ENCODE measurements around the gene TMOD3. TPM values are rescaled to one million over a fixed set of nuclear protein-coding genes. Genes with fewer than 3 reads are reported as not detected.

Gene TMOD3
- total and polyA plus RNA-seq, 2 donors from 2014 or later, result 8.9 to 49.0 TPM

DNA sequence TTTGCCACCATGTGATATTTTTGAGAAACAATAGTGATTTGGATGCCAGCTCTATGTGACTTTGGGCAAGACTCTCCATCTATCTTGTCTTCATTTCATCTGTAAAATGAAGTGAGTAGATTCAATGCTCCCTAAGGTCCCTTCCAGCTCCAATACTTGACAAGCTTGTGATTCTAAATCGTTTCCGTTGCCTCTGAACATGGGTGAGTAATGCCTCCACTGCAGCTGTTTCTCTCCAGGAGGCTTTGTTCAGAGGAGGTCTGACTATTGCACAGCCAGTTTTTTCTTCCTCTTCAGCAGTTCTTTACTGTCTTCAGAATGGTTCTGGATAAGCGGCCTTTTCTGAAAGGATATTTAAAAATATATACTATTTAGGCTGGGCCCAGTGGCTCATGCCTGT is 14.8 kb upstream of the TMOD3 start:
- no peak overlapping the region for H3K9ac ChIP-seq (ENCODE audit: low read length in 3 of 3)
- no peak for DNase-seq
- H3K27ac ChIP-seq (ENCODE audit: low read depth in 2 of 2, low read length in 2 of 2), result no peak overlapping the region
- intact Hi-C loops (cut with DNase I), result no loop called here
- no peak for FAIRE-seq
- no peaks in the 10 kb centered on the region for H3K27me3 ChIP-seq (ENCODE audit: control insufficient read depth, insufficient read depth, low read length)
- peaks cover 0 to 5% (median 0%) of the 10 kb centered on the region in 3 donors for H3K4me1 ChIP-seq (ENCODE audit: control insufficient read depth in 2 of 3, insufficient read depth in 2 of 3, low read depth in 1 of 3, low read length in 3 of 3)
- H3K4me3 ChIP-seq (ENCODE audit: low read length in 3 of 3), result no peak overlapping the region
- no peaks in the 10 kb centered on the region for H3K9me3 ChIP-seq (ENCODE audit: control insufficient read depth in 2 of 3, insufficient read depth in 1 of 3, low read length in 3 of 3)
- no peaks in the 10 kb centered on the region for H3K36me3 ChIP-seq (ENCODE audit: control insufficient read depth in 2 of 3, insufficient read depth in 3 of 3, low read length in 3 of 3)
- TF ChIP-seq CTCF (IDR thresholded peaks at IDR 0.05; ENCODE audit: borderline replicate concordance, extremely low read depth, insufficient read depth), result no peak

- Histone ChIP-seq H3K4me1 (ENCODE audit: control insufficient read depth in 2 of 3, insufficient read depth in 2 of 3, low read depth in 1 of 3, low read length in 3 of 3) (peaks cover 0 to 5% (median 0%) of the 10 kb centered on the region in 3 donors), H3K9ac (ENCODE audit: low read length in 3 of 3) (no peak overlapping the region), H3K9me3 (ENCODE audit: control insufficient read depth in 2 of 3, insufficient read depth in 1 of 3, low read length in 3 of 3) (peaks cover 0 to 7% (median 5%) of the 10 kb centered on the region in 3 donors), H3K27me3 (ENCODE audit: control insufficient read depth, insufficient read depth, low read length) (no peaks in the 10 kb centered on the region), H3K27ac (ENCODE audit: low read depth in 2 of 2, low read length in 2 of 2) (no peak overlapping the region), H3K4me3 (ENCODE audit: low read length in 3 of 3) (no peak overlapping the region), H3K36me3 (ENCODE audit: control insufficient read depth in 2 of 3, insufficient read depth in 3 of 3, low read length in 3 of 3) (no peaks in the 10 kb centered on the region)
- no peak for TF ChIP-seq CTCF (IDR thresholded peaks at IDR 0.05; ENCODE audit: borderline replicate concordance, extremely low read depth, insufficient read depth)
- DNase-seq (no peak), FAIRE-seq (no peak)
- intact Hi-C loops (cut with DNase I), result no loop called here
Observed at GRCh38 chr15:51816611-51817010, 12.8 kb upstream of the TMOD3 start.

- Histone ChIP-seq H3K9ac (ENCODE audit: low read length in 3 of 3) (no peak overlapping the region), H3K27ac (ENCODE audit: low read depth in 2 of 2, low read length in 2 of 2) (no peak overlapping the region), H3K36me3 (ENCODE audit: control insufficient read depth in 2 of 3, insufficient read depth in 3 of 3, low read length in 3 of 3) (no peaks in the 10 kb centered on the region), H3K9me3 (ENCODE audit: control insufficient read depth in 2 of 3, insufficient read depth in 1 of 3, low read length in 3 of 3) (peaks cover 0 to 9% (median 5%) of the 10 kb centered on the region in 3 donors), H3K4me3 (ENCODE audit: low read length in 3 of 3) (no peak overlapping the region), H3K4me1 (ENCODE audit: control insufficient read depth in 2 of 3, insufficient read depth in 2 of 3, low read depth in 1 of 3, low read length in 3 of 3) (peaks cover 0 to 5% (median 0%) of the 10 kb centered on the region in 3 donors), H3K27me3 (ENCODE audit: control insufficient read depth, insufficient read depth, low read length) (no peaks in the 10 kb centered on the region)
- FAIRE-seq, result no peak
- intact Hi-C loops (cut with DNase I), result no loop called here
- no peak for TF ChIP-seq CTCF (IDR thresholded peaks at IDR 0.05; ENCODE audit: borderline replicate concordance, extremely low read depth, insufficient read depth)
- no peak for DNase-seq
Observed at GRCh38 chr15:51818150-51818549, 11.3 kb upstream of the TMOD3 start.

DNA sequence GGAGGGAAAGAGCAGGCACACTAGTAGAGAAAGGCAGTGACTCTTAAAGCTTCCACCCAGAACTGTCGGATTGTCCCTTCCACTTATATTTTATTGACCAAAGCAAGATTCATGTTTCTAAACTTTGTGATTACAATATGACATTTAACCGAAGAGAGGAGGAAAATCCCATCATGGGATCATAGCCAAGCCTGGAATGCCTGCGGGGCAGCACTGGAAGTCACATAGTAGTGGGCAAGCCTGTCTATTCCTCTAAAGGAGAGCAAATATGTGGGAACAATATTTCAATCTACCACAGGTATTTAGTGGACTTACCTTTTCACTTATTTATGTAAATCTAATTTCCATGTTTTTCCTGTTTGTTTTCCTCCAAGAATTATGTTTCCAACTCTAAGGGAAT is 3.8 kb upstream of the TMOD3 start:
- Histone ChIP-seq H3K36me3 (ENCODE audit: control insufficient read depth in 2 of 3, insufficient read depth in 3 of 3, low read length in 3 of 3) (no peaks in the 10 kb centered on the region), H3K27ac (ENCODE audit: low read depth in 2 of 2, low read length in 2 of 2) (no peak overlapping the region), H3K9ac (ENCODE audit: low read length in 3 of 3) (no peak overlapping the region), H3K9me3 (ENCODE audit: control insufficient read depth in 2 of 3, insufficient read depth in 1 of 3, low read length in 3 of 3) (peaks cover 0 to 9% (median 5%) of the 10 kb centered on the region in 3 donors), H3K4me3 (ENCODE audit: low read length in 3 of 3) (no peak overlapping the region), H3K4me1 (ENCODE audit: control insufficient read depth in 2 of 3, insufficient read depth in 2 of 3, low read depth in 1 of 3, low read length in 3 of 3) (peaks cover 0 to under 1% (median 0%) of the 10 kb centered on the region in 3 donors), H3K27me3 (ENCODE audit: control insufficient read depth, insufficient read depth, low read length) (no peaks in the 10 kb centered on the region)
- intact Hi-C loops (cut with DNase I), result no loop called here
- DNase-seq, result no peak
- FAIRE-seq, result no peak
- TF ChIP-seq CTCF (IDR thresholded peaks at IDR 0.05; ENCODE audit: borderline replicate concordance, extremely low read depth, insufficient read depth), result no peak
